ENCODE data around the gene NFKBIB.

- TF ChIP-seq CTCF (IDR thresholded peaks at IDR 0.05; ENCODE audit: insufficient read depth, low read length, poor library complexity, severe bottlenecking) (no peak), EZH2phosphoT487 (conservative IDR thresholded peaks at IDR 0.05; ENCODE audit: low read length) (no peak)
These were observed 38.4 kb upstream of the NFKBIB start for GRCh38 chr19:38861368-38861767.

Measured in SU-DHL-6 (cell line).